NCI-H526 (cell line): ENCODE data around the gene ADAM11.

ENCODE experiments used
- DNase-seq, 2 experiments: peaks; one replicate each; lab custom pipeline; 2025; lab: John Stamatoyannopoulos, UW

ADAM11 gene

DNA sequence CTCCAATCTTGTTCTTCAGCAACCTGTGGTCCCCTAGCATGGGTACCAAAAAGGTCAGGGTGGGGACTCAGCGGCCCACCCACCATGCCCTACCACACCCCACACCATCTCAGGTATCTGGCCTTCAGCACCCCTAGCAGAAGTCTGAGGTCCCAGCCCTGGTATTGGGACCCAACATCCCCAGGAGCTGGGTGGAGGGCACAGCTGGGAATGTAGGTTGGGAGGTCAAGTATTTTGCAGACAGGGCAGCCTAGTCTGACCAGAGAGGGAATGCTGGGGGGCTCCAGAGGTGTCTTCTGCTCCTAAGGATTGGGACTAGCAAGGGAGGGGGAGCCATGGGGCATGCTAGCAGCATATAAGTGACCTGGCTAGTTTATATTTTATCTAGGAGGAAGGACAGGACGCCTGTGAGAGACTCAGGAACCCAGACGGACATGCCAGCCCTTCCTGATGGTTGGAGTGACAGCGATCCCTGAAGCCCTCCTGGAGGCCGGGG, 822 bp upstream of the ADAM11 start:
- no peak for DNase-seq

DNA sequence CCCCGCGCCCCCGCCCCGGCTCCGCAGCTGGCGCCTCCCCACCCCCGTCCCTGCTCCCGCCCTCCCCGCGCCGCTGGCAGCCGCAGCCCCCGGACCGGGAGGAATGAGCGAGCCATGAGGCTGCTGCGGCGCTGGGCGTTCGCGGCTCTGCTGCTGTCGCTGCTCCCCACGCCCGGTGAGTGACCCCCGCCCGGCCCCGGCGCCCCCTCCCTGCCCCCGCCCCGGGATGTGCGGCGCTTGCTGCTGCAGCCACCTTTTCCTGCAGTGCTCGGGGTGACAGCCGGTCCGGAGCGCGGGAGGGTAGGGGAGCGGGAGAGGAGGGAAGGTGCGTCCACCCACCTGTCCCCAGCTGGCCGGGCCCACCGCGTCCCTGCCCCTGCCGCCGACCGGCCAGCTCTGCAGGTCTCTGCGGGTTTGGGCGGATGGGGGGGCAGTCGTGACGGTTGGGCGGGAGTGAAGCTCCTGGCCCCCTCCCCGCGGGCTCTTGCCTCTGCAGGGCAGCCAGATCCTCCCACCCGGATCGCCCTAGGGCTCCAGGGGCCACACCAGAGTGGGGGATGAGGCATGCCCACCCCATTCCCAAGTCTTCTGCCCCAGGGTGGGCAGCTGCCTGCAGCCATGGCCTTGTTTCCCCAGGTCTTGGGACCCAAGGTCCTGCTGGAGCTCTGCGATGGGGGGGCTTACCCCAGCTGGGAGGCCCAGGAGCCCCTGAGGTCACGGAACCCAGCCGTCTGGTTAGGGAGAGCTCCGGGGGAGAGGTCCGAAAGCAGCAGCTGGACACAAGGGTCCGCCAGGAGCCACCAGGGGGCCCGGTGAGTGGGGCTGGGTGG, 513 bp downstream of the ADAM11 start:
- DNase-seq = peak in 1 of 2 experiments; percentile 62

DNA sequence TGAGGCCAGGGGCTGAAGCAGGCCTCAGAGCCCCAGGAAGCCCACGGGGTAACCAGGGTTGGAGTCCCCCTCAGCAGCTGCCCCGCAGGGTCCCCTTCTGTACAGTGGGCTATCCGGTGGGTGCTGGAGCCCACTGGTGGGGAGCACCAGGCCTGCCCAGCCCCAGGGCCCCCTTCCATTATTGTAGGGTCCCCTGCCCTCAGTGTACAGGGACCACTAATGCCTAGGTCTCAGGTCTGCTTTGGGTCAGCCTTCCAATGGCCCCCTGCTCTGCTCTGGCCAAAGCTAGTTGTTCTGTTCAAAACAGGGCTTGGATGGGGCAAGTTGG, 1.1 kb downstream of the ADAM11 start:
- DNase-seq = no peak

DNA sequence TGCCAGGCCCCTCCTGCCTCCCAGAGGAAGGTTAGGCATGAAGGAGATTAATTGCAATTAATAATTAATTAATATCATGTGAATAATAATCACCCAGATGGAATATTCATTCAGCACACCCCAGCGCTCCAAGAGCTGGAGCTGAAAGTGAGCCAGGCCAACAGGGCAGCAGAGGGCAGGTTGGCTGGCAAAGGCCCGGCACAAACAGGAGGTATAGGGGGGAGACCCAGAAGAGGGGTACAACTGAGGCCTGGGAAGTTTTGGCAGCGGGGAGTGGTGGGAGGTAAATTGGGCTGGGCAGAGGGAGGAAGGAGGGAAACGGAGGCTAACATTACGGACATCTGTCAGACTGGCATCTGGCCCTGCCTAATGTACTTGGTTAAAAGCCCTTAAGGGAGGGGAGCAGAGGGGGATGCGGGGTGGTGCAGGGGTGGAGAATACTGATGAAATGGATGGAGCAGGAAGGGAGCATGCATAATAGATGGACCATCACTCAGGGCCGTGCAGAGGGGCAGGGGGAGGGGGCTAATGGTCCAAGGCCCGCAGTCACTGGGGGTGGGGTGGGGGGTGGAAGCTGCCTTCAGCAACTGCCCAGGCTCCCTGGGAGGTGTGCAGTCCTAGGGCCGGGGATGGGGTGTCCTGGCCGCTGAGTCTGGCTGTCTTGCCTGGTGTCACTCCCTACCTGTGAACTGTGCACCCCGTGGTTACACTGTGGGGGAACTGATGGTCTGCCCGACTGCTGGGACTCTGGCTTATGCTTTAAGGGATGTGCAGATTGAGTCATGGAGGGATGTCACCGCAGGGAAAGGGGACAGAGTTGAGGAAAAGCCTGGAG, 1.9 kb downstream of the ADAM11 start:
- DNase-seq = no peak

DNA sequence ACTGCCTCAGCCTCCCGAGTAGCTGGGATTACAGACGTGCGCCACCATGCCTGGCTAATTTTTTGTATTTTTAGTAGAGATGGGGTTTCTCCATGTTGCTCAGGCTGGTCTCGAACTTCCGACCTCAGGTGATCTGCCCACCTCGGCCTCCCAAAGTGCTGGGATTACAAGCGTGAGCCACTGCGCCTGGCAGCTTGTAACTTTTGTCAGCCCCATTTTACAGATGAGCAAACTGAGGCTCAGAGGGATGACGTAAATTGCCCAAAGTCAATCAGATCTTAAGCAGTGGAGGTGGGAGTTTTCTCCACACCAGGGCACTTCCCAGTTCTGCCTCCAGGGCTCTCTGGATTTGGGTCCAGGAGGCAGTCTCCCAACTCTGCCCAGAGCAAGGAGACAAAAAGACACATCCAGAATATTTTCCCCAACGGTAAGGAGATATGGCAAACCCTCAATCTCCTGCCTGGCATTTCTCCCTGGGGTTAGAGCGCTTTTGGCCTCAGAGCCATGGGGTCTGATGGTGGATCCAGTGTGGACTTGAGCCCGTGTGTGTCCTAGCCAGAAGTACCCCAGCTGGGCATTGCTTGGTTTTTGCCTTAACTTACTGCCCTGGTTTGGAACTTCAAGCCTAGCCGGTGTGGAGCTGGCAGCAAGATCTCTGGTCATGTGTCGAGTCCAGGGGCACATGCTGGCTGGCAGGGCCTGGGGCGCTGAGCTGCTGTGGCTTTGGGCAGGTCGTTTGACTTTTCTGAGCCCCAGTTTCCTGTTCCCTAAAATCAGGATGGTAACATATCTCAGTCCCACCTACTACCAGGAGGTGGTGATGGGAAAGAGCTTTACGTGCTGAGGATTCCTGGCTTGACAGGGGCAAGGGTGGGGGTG, 3.4 kb downstream of the ADAM11 start:
- no peak for DNase-seq

DNA sequence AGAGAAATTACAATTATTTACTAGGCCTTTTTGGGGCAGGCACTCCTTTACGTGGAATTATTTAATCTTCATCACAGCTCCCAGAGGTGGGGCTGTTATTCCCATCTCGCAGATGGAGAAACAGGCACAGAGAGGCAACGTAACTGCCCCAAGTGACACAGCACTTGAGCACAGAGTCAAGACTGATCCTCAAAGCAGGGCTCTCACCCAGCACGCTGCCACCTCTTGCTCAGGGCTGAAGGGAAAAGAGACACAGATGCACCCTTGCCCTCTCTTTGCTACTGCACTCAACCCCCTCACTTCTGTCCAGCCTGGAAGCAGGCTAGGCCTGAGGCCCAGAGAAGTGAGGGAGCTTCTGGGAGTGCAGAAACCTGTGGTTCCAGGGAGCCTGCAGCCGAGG, 4.4 kb downstream of the ADAM11 start:
- no peak for DNase-seq

DNA sequence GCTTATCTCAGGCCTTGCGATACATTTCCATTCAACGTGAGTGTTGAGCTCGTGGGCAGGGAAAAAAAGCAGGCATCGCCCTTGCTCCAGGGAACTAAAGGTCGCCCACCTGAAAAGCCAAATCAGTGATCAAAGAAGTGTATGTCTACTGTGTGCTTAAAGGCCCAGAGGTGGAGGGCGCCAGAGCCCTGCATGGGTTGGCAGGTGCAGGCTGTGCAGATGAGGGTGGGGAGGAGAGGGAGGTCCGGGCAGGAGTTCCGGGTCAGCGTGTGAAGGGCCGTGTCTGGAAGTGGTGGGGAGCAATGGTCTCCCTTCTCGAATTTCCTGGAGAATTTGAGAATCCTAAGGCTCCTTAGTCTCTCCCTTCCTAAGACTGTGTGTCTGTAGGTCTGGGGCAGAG, 7.2 kb downstream of the ADAM11 start:
- no peak for DNase-seq

DNA sequence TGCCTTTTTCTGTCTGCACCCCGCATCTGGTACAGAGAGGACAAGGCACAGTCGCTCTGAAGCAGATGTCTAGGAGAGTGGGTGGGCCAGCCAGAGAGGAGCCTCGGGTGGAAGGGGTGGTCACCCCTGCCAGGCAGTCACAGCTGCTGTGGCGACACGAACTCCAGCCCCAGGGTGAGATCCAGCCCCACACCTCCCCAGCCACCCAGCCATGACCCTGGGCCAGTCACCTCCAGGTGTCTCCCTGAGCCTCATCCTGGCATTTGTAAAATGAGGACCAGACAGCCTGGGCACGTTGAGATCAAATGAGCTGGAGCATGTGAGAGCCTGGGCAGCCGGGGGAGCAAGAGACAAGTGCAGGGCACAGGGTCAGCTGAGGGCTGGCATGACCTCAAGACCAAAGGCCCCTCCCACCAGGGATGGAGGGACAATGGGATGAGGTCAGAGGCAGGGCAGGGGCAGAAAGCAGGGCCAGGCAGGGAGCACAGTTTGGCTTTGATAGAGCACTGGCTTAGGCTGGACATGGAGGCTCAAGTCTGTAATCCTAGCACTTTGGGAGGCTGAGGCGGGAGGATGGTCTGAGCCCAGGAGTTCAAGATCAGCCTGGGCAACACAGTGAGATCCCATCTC, 7.7 kb downstream of the ADAM11 start:
- no peak for DNase-seq

DNA sequence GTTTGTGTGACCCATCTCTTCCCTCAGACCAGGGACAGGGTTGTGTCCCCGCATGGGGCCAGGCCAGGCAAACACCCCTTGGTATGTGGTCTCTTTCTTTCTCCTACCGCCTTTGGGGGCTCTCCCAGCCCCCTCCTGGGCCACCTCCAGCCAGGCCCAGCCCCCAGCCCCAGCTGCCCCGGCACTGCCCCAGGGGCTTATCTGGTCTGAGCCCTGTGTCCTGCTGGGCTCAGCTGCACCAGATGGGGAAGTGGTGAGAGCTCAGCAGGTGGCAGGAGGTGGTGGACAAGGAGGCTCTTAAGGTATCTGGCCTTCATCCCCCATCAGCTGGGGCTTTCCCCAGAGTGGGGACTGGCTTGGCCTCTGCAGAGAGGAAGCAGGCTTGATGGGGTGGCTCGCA, 8.7 kb downstream of the ADAM11 start:
- DNase-seq = no peak

DNA sequence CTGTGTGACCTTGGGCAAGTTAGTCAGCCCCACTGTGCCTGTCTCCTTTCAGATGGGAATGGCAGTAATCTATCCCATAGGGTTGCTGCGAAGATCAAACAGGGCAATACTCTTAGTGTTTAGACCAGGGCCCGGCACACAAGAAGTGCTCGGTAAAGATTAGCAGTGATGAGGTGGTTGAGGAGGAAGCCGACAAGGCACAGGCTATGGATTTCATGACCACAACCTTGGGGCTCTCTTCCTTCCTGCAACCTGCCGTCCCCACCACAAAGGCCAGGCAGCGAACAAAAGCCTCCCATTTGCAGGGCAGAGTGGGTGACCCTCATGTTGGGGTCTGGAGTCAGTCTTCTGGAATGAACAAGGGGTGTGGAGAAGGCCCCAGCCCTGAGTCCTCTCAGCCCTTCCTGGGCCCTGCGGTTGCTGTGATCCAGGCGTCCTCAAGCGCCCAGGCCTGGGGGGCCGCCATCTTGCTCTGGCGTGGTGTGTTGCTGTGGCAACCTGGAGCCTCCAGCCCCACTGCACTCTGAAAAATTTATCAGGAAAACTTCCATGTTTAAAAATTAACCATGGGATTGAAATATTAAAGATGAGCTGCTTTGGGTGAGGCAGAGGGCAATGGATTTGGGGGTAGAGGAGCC, 9.8 kb downstream of the ADAM11 start:
- DNase-seq = no peak

DNA sequence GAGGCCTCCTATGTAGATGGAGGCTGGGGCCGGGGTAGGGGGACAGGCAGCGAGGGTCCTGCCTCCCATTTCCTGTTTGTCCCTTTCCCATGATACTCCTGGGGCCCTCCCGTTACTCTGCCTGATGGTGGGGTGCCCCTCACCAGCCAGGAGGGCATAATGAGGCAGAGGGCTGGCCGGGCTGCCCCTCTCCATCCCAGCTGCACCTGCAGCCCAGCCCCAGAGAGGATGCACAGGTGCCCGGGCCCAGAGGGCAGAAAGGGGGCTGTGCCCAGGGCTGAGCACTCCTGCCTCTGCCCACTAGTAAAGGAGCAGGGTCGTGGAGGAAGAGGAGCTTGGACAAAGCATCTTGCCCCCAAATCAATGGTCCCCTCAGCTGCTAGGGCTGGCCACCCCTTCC, 10.4 kb downstream of the ADAM11 start:
- no peak for DNase-seq

DNA sequence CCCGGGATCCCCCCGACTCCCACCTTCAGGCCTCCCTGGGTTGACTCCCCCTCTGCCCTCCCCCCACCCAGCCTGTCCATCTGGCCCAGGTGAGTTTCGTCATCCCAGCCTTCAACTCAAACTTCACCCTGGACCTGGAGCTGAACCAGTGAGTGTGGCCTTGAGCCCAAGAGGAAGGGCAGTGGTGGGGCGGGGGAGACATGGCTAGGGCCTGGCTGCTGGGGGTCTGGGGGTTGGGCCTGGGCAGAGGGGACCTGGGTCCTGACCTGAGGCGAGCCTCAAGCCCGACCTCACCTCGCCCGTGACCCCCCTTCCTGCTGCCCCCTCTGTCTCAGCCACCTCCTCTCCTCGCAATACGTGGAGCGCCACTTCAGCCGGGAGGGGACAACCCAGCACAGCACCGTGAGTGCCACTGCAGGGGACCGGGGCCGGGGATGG, 10.9 kb downstream of the ADAM11 start:
- DNase-seq = no peak

DNA sequence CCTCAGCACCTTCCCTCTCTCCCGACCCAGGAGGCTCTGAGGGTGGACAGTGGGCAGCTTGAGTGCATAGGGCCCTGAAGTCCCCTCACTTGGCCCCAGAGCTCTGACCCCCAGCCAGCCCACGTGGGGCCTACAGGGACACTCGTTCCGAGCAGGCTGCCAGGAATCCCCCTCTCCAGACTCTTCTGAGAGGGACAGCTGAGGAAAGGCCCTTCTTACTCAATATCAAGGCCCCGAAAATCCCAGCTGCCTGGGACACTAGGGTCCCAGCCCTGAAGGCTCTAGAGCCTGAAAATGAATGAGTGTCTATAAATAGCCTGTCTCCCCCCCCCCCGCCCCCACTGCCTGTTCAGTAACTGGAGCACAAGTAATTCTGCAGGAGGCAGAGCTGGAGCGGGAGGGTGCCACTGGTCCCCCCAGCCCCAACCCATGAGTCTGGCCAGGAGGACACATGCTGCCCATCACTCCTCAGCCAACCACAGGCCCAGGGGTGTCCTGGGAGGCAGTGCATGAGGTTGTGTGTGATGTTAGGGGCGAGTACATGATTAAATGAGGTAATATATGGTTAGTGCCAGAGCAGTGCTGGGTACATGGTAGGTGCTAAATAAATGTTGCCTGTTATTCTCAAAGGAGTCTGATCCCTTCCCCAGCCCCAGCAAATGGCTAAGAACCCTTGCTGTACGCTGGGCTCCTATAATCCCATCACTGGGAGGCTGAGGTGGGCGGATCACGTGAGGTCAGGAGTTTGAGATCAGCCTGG, 11.6 kb downstream of the ADAM11 start:
- no peak for DNase-seq

DNA sequence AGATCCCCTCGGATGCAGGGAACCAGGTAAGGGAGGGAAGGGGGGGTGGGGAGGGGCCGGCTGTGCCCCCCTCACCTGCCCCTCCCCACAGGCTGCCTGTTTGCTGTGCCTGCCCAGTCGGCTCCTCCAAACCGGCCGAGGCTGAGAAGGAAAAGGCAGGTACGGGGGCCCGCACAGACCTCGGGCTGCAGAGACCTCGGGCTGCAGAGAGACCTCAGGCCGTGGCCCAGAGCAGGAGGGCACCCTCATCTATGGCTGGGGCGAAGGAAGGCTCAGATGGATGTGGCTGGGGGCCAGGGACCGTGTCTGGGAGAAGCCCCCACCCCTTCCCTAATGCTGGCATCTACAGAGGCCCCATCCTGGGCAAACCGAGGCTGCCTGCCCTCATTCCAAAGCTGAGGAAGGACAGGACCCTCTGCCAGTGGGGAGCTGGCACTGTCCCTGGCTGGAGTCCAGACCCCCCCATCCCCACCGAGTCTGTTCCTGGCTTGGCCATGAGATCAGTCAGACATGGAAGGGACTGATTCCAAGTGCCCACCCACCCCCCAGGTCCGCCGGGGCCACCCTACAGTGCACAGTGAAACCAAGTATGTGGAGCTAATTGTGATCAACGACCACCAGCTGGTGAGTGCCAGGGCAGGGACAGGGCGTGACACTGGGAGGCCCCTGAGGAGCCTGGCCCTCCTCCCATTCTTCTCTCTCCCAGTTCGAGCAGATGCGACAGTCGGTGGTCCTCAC, 13.7 kb downstream of the ADAM11 start:
- DNase-seq = no peak

DNA sequence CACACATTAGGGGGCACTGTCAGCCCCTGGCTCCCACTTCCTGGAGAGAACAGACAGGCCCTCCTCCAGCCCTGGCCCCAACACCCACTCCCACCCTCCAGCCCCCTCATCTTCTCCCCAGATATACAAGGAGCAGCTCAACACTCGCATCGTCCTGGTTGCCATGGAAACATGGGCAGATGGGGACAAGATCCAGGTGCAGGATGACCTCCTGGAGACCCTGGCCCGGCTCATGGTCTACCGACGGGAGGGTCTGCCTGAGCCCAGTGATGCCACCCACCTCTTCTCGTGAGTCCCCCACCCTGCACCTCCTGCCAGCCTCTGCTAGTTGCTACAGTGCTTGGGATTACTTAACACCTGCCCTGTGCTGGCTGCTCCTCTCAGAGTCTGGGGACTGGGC, 14.4 kb downstream of the ADAM11 start:
- DNase-seq = no peak

DNA sequence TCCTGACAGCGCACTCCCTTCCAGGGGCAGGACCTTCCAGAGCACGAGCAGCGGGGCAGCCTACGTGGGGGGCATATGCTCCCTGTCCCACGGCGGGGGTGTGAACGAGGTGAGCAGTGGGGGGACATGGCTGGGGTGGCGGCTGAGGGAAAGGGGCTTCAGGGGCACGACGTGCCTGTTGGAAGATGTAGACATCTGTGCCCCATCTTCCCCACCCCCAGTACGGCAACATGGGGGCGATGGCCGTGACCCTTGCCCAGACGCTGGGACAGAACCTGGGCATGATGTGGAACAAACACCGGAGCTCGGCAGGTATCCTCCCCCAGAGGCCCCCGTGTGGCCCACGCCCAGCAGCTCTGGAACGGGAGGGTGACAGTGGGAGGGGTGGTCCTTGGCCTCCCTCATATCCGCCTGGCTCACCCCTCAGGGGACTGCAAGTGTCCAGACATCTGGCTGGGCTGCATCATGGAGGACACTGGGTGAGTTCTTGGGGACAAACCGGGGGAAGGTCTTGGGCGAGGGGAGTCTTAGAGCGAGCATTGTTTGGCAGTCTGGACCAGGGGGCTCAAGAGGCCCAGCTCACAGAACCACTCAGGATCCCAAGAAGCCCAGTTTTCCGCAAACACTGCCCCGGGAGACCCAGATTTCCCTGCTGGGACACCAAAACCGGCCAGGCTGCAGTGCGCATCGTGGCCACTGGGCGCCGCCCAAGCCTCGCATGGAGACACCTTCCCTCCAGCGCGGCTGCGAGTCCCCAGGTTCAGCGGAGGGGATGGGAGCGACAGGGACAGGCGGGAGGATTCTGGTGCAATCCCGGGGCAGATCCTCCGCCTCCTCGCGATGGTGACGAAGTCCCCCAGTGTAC, 15.7 kb downstream of the ADAM11 start:
- DNase-seq = peak; percentile 76 to 96

DNA sequence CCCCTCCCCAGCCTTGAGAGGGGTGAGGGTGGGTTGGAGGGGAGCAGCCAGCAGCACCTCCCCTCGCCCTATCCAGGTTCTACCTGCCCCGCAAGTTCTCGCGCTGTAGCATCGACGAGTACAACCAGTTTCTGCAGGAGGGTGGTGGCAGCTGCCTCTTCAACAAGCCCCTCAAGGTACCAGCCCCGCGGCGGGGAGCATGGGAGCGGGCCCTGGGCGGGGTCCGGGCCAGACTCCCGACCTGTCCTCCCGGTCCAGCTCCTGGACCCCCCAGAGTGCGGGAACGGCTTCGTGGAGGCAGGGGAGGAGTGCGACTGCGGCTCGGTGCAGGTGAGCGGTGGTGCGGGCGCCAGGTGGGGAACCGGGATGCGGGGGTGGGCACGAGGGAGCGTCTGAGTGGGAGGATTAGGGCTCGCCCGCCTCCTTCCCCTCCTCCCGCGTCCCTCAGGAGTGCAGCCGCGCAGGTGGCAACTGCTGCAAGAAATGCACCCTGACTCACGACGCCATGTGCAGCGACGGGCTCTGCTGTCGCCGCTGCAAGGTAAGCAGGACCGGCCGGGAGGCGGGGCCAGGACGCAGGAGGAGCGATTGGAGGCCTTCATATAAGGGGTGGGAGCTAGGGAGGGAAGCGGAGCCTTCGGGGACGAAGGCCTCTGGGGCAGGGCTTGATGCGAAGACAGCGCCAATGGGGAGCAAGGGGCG, 16.5 kb downstream of the ADAM11 start:
- peak; percentile 98 to 100 for DNase-seq
